ENCODE results near the gene STIM1. TPM values are rescaled to one million over a fixed set of nuclear protein-coding genes. Genes with fewer than 3 reads are reported as not detected.

STIM1 gene
- total RNA-seq, 6 experiments from 2014 or later, result 36.4 to 48.0 (median 40.5) TPM

DNA sequence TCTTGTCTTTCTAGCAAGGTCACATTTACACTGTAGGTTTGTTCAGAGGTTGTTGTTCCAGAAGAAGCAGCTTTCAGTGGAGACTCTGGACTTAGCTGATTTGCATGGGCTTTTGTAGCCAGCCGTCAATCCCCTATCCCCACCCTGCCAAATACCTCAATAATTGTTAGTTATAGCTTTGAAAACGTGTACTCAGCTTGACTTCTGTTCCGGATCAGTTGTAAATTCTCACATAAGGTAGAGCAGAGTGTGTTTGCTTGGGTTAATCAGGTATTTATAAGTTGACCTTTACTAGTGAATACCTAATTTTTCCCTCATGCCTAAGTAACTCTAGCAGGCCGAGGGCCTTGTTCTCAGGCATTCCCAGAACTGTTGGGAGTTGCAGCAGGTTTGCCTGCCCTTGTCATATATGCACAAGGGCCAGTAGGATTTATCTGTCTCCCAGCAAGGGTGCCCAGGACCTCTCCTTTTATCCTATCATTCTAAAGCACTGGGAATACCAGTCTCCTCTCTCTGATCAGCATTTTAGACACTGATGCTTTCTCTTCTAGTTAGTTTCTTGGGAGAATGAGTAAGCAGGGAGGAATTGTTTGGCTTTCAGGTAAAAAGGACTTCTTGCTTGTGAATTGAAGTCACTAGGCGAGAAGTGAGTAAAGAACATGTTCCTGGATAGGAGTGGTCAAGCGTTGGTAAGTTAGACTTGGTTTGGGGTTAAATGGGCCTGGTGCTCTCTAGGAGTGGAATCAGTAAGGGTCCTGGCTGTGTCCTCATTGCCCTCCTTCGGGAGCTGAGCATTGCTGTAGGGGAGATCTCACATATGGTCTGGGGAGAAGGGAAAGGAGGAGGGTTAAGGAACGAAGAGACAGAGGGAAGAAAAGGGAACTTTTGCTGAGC lies 22.1 kb downstream of the STIM1 start:
- no peaks in the 10 kb centered on the region for H3K36me3 ChIP-seq
- H3K4me3 ChIP-seq, result no peak overlapping the region
- no peak for DNase-seq
- H3K27ac ChIP-seq, result peak overlapping the region; percentile 1 to 72 (median 23)
- WGBS (ENCODE audit: insufficient coverage, low coverage, low lambda C conversion rate, missing lambda C conversion rate), result 50% methylated on average over 8 of the region's 8 CpGs
- TF ChIP-seq POLR2A (IDR thresholded peaks at IDR 0.05), result no peak
- TF ChIP-seq, protein P1, sequence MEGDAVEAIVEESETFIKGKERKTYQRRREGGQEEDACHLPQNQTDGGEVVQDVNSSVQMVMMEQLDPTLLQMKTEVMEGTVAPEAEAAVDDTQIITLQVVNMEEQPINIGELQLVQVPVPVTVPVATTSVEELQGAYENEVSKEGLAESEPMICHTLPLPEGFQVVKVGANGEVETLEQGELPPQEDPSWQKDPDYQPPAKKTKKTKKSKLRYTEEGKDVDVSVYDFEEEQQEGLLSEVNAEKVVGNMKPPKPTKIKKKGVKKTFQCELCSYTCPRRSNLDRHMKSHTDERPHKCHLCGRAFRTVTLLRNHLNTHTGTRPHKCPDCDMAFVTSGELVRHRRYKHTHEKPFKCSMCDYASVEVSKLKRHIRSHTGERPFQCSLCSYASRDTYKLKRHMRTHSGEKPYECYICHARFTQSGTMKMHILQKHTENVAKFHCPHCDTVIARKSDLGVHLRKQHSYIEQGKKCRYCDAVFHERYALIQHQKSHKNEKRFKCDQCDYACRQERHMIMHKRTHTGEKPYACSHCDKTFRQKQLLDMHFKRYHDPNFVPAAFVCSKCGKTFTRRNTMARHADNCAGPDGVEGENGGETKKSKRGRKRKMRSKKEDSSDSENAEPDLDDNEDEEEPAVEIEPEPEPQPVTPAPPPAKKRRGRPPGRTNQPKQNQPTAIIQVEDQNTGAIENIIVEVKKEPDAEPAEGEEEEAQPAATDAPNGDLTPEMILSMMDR (IDR thresholded peaks at IDR 0.05), result no peak
- intact Hi-C loops (cut with DNase I), result no loop called here
- H3K27me3 ChIP-seq, result no peaks in the 10 kb centered on the region
- ATAC-seq, result peak; percentile 11 to 51 (median 42)
- peaks cover 0 to 58% (median 29%) of the 10 kb centered on the region in 4 donors for H3K4me1 ChIP-seq
- no peaks in the 10 kb centered on the region for H3K9me3 ChIP-seq

DNA sequence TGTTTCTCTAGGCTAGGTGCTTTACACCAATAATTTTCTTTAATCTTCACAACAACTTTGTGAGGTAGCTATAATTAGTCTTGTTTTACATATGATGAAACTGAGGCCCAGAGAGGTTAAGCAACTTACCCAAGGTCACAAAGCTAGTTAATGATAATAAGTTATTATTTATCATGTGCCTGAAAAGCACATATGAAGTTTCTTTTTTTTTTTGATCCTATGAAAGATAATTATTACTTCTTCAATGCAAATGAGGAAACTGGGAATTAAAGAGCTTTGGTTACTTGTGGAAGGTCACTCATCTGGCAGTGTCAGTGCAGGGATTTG lies 22.8 kb downstream of the STIM1 start:
- no peak overlapping the region for H3K4me3 ChIP-seq
- H3K27me3 ChIP-seq, result no peaks in the 10 kb centered on the region
- ATAC-seq, result no peak
- intact Hi-C loops (cut with DNase I), result no loop called here
- DNase-seq, result no peak
- H3K27ac ChIP-seq, result peak overlapping the region in 1 of 3 donors; percentile 72
- peaks cover 0 to 58% (median 29%) of the 10 kb centered on the region in 4 donors for H3K4me1 ChIP-seq
- H3K36me3 ChIP-seq, result no peaks in the 10 kb centered on the region
- no peak for TF ChIP-seq POLR2A (IDR thresholded peaks at IDR 0.05)
- TF ChIP-seq, protein P1 (IDR thresholded peaks at IDR 0.05), result no peak
- no peaks in the 10 kb centered on the region for H3K9me3 ChIP-seq

DNA sequence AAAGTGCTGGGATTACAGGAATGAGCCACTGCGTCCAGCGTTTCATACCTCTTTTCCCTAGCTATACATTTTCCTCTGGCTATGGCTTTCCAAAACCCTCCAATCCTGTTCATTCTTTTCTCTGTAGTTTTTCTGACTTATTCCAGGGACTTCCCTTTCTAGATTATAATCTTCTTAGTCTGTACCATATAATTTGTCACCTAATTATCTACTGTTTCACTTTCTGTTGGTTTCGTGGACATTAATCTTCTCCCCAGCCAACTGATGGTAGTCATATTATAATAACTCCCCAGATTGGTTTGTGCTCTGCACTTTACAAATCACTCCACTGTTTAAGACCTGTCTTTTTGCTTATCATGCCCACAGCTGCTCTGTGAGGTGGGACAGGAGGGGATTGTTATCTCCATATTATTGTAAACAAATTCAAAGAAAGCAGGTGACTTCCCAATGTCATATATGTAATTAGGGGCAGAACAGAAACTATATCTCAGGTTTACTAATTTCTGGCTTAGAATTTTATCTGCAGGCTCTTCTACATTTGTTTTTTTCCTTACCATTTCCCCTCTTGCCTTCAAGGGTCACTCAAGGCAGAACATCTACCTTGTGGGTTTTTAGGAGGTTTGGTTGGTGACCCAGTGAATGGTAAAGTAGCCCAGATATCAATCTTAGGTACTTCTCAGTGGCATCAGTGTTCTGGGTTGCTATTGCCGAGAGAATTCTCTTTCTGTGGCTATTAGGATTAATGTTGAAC lies 23.9 kb downstream of the STIM1 start:
- Histone ChIP-seq H3K4me3 (no peak overlapping the region), H3K36me3 (no peaks in the 10 kb centered on the region), H3K27me3 (no peaks in the 10 kb centered on the region), H3K4me1 (peaks cover 0 to 58% (median 26%) of the 10 kb centered on the region in 4 donors), H3K27ac (peak overlapping the region; percentile 69 to 85 (median 75)), H3K9me3 (no peaks in the 10 kb centered on the region)
- TF ChIP-seq, protein P1 (IDR thresholded peaks at IDR 0.05), result no peak
- no peak for TF ChIP-seq POLR2A (IDR thresholded peaks at IDR 0.05)
- ATAC-seq, result peak in 1 of 4 donors; percentile 13
- intact Hi-C loops (cut with DNase I), result no loop called here
- WGBS (ENCODE audit: insufficient coverage, low coverage, low lambda C conversion rate, missing lambda C conversion rate), result 34% methylated on average over 3 of the region's 4 CpGs
- no peak for DNase-seq

DNA sequence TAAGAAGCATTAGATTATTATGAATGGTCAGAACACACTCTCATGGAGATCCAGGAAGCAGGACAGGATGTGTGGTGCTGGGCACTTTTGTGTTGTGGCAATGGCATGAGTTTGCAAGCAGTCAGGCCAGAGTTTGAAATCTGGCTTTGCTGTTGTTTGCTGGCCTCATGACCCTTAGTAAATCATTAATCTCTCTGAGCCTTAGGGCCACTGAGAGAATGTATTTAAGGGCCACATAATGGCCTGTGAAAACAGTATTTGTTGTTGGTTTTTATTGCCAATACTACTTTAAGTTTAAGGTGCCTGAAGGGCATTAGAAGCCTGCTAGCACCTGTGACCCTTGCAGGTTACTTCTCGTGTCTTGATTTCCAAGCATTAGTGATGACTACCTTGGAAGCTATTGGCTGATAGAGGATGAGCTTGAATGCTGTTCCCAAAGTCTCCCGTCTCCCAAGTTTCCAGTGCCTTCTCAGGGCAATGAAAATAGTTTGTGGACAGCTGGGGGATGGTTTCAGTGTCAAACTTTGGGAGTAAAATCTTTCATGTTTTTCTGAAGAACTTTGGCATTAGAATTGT lies 24.6 kb downstream of the STIM1 start:
- ATAC-seq (peak; percentile 88 to 97 (median 93)), DNase-seq (peak; percentile 59 to 81 (median 71))
- 26% methylated on average over 2 of the region's 2 CpGs for WGBS (ENCODE audit: insufficient coverage, low coverage, low lambda C conversion rate, missing lambda C conversion rate)
- H3K27me3 ChIP-seq, result no peaks in the 10 kb centered on the region
- intact Hi-C loops (cut with DNase I), result no loop called here
- peaks cover 0 to 58% (median 26%) of the 10 kb centered on the region in 4 donors for H3K4me1 ChIP-seq
- H3K4me3 ChIP-seq, result no peak overlapping the region
- H3K27ac ChIP-seq, result peak overlapping the region; percentile 69 to 85 (median 75)
- no peaks in the 10 kb centered on the region for H3K9me3 ChIP-seq
- TF ChIP-seq, protein P1 (IDR thresholded peaks at IDR 0.05), result no peak
- peak; percentile 71 for TF ChIP-seq POLR2A (IDR thresholded peaks at IDR 0.05)
- no peaks in the 10 kb centered on the region for H3K36me3 ChIP-seq

All from right lobe of liver (tissue), 6 donors.